ENCODE data around the gene CNOT9.

DNA sequence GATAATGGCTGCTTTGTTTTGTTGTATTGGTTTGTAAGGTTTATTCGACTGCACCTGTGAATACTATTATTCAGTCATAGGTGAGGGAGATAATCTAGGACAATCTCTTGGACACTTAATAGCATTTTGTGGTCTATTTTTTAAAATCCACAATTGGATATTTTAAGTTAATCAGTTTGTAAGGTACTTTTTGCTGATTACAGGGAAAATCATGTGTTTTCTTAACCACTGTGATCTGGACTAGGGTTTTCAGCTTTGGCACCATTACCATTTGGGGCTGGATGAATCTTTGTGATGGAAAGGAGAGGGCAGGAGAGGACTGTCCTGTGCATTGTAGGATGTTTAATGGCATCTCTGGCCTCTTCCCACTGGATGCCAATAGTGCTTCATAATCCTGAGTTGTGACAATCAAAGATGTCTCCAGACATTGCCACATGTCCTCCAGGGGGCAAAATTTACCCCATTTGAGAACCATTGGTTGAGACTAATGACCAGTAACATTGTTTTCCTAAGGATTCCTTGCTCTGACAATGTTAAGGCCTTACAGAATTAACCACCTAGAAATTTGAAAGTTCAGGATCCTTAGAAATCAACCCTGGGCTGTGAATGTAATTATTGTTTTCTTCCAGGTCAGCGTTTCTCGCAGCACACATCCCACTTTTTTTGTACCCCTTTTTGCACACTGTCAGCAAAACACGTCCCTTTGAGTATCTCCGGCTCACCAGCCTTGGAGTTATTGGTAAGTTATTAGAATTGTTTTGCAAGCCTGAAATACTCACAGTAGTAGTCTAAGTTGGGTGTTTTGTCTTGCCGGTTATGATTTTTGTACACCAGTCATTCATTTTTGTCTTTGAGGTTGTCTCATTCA, 15.6 kb downstream of the CNOT9 start:
- TF ChIP-seq, protein P1, sequence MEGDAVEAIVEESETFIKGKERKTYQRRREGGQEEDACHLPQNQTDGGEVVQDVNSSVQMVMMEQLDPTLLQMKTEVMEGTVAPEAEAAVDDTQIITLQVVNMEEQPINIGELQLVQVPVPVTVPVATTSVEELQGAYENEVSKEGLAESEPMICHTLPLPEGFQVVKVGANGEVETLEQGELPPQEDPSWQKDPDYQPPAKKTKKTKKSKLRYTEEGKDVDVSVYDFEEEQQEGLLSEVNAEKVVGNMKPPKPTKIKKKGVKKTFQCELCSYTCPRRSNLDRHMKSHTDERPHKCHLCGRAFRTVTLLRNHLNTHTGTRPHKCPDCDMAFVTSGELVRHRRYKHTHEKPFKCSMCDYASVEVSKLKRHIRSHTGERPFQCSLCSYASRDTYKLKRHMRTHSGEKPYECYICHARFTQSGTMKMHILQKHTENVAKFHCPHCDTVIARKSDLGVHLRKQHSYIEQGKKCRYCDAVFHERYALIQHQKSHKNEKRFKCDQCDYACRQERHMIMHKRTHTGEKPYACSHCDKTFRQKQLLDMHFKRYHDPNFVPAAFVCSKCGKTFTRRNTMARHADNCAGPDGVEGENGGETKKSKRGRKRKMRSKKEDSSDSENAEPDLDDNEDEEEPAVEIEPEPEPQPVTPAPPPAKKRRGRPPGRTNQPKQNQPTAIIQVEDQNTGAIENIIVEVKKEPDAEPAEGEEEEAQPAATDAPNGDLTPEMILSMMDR (IDR thresholded peaks at IDR 0.05), result no peak
- no peak for TF ChIP-seq ZFX (IDR thresholded peaks at IDR 0.05; ENCODE audit: borderline replicate concordance)

Data from 22Rv1 (cell line).